GM18907 (cell line): ENCODE data around the gene PDE2A.

ENCODE experiments used
- ATAC-seq: cut with Tn5 transposase; IDR thresholded peaks from one replicate; pipeline ENCODE4 v1.9.1; 2021; ENCODE audit warnings: mild to moderate bottlenecking, moderate library complexity; ENCODE audit not compliant: unreplicated experiment

Gene PDE2A

DNA sequence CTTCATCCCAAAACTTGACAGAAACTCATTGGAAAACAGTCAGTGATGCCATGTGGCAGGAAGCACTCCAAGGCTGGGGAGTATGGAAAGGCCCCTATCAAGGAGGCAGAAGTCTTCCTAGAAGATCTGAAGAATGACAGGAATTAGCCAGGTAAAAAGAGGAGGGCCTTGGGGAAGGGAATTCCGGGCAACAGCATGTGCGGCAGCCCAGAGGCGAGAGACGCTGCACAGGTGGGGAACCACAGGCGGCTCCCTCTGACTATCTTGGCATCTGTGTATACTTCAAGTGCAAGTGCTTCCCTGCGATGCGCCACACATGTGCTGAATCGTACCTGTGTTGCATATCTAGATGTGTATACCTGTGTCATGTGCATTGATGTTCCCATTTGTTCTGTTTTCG, 12.7 kb downstream of the PDE2A start:
- ATAC-seq = no peak

DNA sequence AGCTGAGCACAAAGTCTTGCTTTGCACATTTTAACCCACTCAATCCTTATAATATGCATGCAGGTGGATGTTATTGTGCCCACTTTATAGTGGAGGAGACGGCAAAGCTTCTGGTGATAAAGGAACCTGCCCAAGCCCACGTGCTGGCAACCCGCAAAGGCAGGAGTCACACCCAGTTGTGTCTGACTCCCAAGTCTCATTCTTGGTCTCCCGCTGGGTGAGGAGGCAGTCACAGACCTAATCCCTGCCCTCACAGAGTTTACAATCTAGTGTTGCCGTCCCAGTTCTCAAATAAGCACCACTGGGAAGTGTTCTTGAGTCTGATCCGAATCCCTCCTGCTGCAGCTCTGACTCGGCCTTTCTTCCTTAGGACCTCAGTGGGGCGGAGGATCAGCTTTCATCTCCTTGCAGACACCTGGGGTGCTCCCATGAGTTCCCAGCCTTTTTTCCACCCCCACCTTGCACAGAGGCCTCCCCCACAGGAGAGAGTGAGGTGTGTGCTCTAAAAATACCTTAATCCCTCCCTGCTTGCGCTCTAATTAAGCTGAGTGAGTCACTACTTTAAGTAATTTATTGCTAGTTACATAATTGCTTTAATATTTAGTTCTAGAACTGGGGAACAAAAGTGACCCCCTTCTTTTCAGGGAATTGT, 15.1 kb downstream of the PDE2A start:
- ATAC-seq = no peak

DNA sequence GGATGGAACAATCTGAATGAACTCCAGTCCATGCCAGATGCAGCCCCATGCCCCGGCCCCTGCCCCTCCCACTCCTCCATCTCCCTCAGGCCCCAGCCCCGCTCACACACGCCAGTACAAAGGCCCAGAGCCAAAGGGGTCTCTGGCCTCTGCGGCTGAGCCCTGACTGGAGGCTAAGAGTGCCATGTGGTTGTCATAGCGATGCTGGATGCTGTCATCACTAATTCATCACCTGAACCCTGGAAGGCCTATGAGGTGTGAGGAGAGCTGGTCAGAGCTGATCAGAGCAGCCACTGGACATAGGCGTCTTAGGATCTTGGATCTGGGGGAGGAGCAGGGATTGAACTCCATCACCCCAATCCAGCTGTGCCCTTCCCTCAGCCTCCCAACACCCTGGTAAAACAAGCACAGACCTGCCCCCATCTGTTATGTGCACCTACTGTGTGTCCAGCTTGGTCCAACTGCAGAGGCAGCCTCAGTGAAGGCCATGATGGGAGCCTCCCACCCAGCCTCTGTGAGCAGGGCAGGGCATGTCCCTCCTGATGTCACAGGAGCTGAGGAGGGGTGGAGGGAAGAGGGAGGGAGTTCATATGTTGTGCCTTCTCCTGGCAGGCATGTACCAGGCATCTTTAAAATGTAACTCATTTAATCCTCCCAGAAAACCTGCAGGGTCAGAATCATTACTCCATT, 16.7 kb downstream of the PDE2A start:
- no peak for ATAC-seq

DNA sequence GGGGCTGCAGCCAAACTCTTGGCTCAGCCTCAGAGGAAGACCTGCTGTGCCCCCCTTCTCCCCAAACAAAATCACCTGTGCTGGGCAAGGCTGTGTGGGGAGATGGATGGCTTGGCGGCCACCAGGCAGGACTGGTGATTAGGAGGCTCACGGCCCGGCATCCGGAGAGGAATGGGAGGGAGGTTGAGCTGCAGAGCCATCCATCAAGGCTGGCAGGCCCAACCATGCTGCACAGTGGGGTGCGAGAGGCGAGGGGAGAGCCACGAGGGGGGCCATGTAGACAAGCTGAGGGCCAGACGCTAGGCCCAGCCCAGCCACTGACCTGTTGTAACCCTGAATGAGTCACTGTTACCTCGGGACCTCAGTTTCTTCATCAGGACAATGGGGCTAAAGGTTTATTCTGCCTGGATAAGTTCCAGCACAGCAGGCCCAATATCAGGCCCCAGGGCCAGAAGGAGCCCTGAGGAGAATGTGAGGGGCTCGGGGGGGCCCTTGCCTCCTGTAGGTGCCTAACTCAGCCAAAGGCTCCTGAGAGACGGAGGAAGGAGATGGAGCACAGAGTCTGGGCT, 18.2 kb downstream of the PDE2A start:
- no peak for ATAC-seq

DNA sequence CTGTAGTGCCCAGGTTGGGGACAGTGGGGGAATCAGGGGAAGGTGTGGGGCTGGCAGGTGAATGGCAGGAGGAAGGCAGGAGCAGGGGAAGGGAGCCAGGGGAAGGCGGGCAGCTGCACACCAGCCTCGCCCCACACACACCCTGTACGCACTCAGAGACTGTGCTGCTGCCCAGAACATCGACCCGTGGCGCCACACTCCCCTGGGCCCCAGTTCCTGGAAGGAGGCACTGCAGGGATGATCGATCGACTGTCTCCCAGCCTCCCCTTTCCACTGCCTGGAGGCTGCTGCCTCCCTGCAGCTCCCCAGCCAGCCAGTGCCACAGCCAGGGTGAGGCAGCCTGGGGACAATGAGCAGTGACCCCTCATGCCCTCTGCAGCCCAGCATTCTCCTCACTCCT, 19.2 kb downstream of the PDE2A start:
- ATAC-seq = no peak

DNA sequence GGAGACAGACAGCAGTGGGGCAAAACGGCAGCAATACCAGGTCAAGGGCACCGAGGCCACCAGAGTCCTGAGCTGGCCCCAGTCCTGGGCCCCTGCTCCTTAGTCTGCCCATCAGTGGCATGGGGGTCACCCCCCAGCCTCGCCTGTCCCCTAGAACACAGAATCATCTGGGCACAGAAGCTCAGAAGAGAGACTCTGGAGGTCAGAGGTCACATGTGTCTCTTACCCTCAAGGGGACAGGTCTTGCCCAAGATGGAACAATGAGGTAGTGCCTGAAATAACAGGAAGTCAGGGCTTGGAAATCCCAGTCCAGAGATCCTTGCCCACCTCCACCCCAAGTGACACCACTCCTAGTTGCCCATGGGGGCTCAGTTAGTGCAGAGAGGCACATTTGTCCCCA, 20.6 kb downstream of the PDE2A start:
- no peak for ATAC-seq

DNA sequence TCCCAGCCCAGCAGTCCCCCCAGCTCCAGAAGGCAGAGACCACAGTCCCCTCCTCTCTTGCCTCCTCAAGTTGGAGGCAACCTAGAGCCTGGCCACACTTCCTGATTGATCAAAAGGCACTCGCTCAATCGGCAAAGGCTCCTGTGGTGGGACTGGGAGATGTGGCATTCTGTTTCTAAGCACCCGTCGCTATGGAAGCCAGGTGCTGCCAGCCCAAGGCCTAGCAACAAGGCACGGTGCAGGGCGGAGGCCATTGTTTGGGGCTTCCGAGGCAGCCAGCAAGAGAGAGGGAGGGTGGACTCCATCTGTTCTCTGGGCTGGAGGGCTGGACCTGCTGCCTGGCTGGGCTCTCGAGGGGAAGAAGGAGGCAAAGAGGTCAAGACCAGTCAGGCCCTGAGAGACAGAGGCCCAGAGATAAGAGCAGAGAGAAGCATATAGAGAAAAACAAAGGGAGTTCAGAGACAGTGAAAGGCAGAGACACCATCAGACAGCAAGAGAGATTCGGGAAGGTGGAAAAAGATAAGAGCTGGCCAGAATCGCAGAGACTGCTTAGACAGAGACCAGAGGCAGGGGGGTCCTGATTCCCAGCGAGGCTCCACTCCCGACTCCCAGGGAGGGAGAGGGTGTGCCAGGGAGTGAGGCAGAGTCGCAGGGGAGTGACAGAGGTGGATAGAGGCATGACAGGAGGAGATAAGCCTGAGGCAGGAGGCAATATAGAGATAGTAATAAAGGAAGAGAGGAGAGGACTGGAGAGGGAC, 21.2 kb downstream of the PDE2A start:
- no peak for ATAC-seq

DNA sequence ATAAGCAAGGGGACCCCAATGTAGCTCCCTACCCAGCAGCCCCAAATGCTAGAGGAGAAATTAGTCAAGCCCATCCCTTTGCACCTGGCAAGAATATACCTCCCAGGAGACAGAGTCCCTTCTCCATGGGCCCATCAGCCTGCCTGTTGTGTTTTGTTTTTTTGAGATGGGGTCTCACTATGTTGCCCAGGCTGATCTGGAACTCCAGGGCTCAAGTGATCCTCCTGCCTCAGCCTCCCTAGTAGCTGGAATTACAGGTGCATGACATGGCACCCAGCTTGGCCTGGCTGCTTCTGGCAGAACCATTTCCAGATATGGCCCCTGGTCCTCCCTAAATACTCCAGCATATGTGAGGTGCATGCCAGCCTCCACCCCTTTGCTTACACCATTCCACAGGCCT, 22.1 kb downstream of the PDE2A start:
- no peak for ATAC-seq

DNA sequence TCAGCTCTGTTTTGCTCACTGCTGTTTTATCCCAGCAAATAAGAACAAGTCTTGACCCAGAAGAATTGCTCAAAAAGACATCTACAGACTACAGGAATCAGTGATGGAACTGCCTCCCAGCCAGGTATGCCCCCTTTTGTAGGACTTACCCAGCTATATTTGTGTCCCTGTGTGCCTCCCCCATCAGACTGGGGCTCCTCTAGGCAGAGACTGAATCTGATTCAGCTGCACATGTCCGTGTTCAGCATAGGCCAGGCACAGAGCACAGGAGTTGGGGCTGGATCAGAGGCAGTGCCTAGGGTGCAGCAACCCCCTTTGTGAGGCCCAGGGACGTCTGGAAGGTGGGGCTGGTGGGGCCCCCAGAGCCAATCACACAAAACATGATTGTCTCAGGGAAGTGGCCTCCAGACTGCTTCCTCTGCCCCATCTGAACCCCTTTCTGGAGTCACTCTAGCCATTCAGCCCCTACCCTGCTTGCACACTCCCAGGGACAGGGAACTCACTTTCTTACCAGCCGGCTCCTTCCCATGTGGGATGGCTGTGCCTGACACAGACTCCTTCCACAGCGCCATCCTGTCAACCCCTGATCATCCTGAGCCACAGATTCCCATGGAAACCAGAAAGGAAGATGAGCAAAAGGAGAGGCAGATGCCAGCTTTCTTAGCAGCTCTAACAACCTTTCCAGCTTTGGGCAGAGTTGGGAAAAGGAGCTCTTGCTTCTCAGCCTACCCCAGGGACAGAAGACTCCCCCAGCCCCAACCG, 24.8 kb downstream of the PDE2A start:
- ATAC-seq = no peak

DNA sequence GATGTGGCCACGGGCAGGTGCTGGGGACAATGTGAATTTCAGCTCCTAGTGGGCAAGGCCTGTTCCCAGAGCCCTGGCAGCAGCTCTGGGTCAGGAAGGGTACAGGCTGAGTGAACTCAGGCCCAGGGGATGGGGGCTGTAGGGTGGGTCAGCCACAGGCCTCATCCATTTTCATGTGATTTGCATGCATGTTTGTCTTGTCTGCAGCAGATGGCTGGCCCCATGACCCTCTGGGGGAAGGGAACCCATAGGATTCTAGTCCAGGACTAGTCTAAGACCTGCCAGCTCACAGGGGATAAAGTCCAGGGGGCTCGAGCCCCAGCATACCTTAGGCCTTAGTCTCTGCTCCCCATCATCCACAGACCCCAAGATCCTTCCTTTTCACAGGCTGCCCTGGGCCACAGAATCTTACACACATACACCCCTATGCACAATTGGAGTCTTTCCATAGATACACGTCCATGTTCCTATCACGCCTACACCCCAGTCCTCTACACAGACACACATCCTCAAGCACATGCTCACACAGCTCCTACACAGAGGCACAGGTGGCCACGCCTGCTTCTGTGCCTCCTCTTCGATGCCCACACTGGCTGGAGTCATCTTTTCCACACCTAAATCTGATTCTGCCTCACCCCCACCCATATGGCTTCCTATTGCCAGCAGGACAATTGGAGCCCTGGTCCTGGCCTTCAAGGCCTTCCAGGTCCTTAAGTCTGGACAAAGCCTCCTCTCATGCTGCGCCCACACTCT, 25.7 kb downstream of the PDE2A start:
- no peak for ATAC-seq

DNA sequence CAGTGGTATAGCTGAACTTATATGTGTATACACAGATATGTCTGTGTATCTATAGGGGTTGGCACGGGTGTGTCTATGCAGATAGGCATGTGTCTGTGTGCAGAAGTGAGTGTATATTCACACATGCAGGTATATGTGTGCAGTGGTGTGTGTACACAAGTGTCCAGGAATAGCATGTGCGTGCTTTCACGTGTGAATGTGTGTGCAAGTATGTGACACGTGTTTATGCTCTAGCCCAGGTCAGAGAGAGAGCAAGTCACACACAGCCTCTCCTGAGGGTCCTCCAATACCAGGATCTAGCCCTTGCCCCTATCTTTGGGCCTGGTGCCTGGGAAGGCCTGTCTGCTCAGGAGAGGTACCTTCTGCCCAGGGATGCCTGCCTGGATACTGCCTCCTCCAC, 26.3 kb downstream of the PDE2A start:
- no peak for ATAC-seq

DNA sequence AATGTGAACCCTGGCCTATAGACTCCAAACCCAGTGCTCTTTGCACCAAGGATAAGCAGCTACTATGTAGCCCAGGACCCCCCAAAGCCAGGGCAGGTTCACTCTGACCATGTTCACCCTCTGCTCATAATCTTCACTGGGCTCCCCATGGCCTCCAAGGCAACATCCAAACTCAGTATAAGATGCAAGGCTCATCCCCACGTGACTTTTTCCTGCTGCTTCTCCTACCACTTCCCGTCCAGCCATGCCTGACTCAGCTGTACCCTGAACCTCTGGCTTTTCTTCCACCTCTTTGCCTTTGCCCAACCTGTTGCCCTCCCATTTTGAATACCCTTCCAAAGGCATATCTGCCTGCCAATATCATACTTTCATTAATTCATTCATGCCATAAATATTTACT, 27.8 kb downstream of the PDE2A start:
- no peak for ATAC-seq

DNA sequence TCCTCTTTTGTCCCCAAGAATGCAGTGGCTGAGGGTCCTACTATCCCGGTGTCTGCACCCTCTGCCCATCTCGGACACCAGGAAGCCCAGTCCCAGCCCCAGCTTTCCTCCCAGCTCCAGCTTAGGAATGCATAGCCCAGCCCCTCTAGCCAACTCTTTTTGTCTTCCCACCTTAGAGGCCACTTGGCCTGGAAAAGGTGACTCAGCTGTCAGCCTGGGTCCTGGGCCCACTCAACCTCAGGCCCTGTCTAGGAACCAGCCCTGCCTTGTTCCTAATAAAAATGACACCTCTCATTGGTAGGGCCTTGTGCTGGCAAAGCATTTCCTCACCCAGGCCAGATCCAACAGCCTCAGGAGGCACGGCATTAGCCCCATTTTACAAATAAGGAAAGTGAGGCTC, 28.2 kb downstream of the PDE2A start:
- no peak for ATAC-seq

DNA sequence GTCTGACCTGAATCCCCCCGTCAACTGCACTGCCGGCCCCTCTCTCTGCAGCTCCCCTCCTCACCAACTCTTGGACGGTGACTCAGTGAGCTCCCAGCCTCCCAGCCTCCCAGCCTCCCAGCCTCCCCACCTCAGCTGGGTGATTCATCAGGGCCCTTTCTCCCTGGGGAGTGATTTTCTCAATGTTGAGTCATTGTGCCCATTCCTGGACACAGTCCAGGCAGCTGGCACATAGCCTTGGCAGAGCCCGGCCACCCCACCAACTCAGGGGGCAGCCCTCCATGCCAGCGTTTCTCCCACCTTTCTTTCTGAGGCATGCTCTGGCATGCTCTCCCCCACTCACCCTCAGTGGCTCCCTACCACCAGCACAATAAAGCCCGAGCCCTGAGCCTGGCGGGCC, 30.7 kb downstream of the PDE2A start:
- ATAC-seq = no peak

DNA sequence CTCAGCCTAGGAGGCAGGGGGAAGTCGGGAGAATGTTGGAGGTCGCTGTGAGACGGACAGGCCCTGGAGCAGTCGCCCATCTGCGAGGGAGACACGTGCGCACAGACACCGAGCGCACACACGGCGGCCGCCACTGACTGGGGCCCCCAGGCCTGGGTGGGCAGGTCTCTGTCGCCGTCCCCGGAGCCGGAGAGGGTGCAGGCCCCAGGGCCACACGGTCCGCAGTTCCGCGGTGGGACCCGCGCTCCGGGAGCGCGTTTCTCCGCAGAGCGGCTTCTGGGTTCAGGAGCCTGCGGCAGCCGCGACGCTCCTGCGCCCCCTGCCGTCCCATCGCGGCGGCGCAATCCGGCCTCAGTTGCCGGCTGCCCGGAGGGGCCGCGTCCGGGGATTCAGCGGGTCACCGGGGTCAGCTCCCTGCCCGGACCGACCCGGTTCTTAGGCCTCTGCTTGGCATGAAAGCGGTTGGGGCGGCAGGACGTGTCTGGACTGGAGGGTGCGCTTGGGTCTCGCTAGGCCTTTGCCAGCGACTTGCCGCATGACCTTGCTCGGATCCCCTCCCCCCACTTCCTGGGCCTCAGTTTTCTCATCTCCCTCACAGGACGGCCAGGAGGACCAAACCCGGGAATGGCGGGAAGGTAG, 31.2 kb downstream of the PDE2A start:
- no peak for ATAC-seq

DNA sequence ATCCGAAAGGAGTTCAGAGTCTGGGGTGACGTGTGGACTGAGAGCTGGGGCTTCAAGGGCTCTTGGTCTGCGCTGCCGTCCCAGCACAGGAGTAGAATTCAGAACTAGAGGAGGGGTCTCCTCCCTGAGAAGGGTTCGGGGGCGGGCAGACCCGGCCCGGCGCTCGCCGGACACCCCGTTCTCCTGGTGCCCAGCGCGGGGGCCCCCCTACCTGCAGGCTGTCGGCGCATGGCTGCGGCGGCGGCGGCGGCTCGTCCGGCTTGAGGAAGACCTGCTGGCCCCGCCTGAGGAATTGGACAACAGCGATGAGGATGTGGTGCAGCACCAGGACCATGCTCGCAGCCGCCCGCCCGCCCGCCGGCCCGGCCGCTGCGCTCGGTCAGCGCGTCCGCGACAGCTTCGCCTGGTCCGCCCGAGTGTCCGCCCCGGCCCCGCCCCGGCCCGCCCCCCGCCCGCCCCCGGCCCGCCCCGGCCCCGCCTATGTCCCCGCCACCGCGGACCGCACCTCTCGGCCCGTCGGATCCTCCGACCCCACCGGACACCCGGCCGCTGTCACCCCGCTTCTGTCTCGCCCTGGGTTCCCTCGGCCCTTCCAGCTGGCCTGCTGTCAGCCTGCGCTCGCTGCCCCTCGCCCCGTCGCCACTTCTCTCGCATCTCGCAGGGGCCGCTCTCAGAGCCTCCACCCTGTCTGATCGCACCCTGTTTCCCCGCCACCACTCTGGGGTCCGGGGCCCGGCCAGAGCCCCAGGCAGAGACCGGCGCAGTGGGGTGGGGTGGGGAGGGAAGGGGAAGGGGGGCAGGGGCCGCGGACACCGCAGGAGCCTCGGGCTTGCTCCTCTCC, 32.0 kb downstream of the PDE2A start:
- ATAC-seq = no peak

DNA sequence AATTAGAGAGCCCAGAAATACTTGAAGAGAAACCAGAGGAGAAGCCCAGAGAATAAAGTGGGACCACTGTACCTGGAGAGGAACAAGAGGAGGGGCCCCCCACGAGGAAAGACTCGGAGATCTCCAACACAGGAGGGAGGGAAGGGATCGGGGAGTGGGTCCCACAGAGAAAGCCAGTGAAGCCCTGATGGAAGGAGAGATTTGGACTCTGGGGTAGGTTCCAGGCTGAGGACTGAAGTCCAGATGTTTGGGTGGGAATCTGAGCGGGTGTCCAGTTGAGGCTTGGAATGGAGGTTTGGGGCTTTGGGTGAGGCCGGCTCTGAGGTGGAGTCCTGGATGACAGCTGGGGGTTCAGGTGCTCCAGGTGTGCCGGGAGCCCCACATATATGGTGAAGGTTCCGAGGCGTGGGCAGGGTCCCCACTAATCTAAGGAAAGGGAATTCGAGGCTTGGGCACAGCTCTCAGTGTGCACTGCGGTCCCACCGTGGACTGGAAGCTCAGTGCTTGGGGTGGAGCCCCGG, 32.6 kb downstream of the PDE2A start:
- no peak for ATAC-seq

DNA sequence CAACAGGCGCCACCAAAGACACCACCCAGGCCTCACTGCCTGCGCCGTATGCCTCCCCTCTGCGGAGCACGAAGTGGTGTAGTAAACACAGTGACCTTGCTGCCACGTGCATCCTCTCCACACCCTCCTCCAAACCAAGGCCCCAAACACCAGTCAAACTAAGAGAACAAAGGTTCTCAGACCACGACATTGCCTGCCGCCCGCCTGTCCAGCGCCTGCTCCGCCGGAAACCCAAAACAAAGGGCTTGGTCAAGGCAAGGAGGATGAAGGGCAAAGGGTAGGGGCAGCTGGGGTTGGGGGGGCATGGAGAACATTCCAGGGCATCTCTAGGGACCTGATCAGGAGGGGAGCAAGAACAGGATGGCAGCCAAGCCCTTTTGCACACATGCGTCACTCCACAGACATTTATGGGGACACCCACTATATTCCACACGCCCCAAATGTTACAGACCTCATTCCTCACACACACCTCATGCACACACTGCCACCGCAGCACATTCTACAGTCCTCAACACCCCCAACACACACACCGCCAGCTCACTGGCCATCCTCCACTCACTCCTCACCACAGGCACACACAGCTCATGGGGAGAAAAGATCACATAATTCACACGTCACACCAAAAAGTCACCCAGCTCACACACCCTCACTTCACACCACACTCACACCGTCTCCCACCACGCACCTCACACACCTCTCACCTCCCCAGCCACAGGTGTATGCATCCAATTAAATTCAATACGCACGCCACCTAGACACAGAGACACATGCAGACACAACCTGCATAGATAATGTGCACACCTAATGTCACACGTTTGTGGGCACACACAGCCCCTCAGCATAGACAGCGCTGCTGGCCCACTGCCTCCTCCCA, 34.5 kb downstream of the PDE2A start:
- no peak for ATAC-seq
